Endothelial cell (in vitro differentiated cells): Measurements from ENCODE around the gene CLIP1. TPM values are rescaled to one million over a fixed set of nuclear protein-coding genes. Genes with fewer than 3 reads are reported as not detected.
"Not testable (repeated sequence)": the region's sequence is repeated elsewhere in the genome, so short reads cannot be mapped to it uniquely, and the experiment has no call there.

Experiments
- DNase-seq: peaks from one replicate; pipeline ENCODE4 v3.0.0; 2021; ENCODE audit warnings: low spot score
- H3K27ac Mint-ChIP-seq: one replicate; pipeline ENCODE4 v1.8.0; 2021; ENCODE audit warnings: mixed read lengths, inconsistent platforms; ENCODE audit not compliant: unreplicated experiment
- H3K27me3 Mint-ChIP-seq: one replicate; pipeline ENCODE4 v1.8.0; 2021; ENCODE audit warnings: mild to moderate bottlenecking, moderate library complexity, mixed read lengths, inconsistent platforms; ENCODE audit not compliant: unreplicated experiment
- H3K36me3 Mint-ChIP-seq: one replicate; pipeline ENCODE4 v1.8.0; 2021; ENCODE audit warnings: mild to moderate bottlenecking, low read depth, mixed read lengths, inconsistent platforms; ENCODE audit not compliant: unreplicated experiment
- H3K4me1 Mint-ChIP-seq: one replicate; pipeline ENCODE4 v1.8.0; 2021; ENCODE audit warnings: mild to moderate bottlenecking, mixed read lengths, inconsistent platforms; ENCODE audit not compliant: unreplicated experiment
- H3K4me3 Mint-ChIP-seq: one replicate; pipeline ENCODE4 v1.8.0; 2021; ENCODE audit warnings: mild to moderate bottlenecking, mixed read lengths, inconsistent platforms; ENCODE audit not compliant: unreplicated experiment
- H3K9me3 Mint-ChIP-seq: one replicate; pipeline ENCODE4 v1.8.0; 2021; ENCODE audit warnings: mixed read lengths, inconsistent platforms; ENCODE audit not compliant: unreplicated experiment
- total RNA-seq: library from RNA; stranded (reverse); fragmentation: NEBNext Ultra II Directional; extraction: Animal tissue kit (Norgen Biotek cat#: 25700); gene quantifications from one replicate; pipeline ENCODE4 v1.2.1, GENCODE V29; 2021; ENCODE audit not compliant: unreplicated experiment
- TF ChIP-seq, protein P1 (sequence below): fragments of 200-600 bp; sonication (generic); IDR thresholded peaks from one replicate; pipeline ENCODE4 v1.5.0; 2021; ENCODE audit warnings: antibody characterized with exemption; ENCODE audit not compliant: unreplicated experiment

Gene CLIP1
- total RNA-seq, 1 donor from 2014 or later, result 57.7 TPM

DNA sequence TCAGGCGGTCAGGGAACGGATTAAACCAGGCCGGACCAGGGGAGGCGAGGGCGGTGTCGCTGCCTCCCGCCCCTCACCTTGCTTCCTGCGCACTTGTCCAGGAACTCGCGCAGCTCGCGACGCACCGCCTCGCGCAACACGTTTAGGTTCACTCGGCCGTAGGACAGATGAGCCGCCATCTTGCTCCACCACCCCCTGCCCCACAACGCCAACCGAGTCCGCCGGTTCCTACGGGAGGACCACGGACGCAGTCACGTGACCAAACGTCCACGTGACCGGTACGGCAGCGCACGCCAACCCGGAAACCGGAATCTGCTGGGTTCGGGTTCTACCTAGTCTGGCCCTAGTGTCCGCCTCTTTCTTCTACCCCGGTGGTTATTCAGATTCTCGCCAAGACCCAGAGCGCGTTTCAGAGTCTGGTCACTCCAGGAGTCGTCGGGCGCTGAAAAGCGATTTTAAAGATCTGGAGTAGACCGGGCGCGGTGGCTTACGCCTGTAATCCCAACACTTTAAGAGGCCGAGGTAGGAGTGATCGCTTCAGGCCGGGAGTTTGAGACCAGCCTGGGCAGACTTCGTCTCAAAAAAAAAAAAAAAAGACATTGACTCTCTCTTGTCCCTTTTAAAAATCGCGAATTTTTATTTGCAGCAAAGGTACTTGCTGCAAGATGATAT, 156.1 kb downstream of the CLIP1 start, which contains the start of gene VPS33A:
Gene VPS33A, minus strand, starts transcription at position 265 of the 672 bp plus-strand sequence. Its CDS starts 86 bp downstream, at position 179.
- peak; percentile 97 for DNase-seq
- TF ChIP-seq, protein P1, sequence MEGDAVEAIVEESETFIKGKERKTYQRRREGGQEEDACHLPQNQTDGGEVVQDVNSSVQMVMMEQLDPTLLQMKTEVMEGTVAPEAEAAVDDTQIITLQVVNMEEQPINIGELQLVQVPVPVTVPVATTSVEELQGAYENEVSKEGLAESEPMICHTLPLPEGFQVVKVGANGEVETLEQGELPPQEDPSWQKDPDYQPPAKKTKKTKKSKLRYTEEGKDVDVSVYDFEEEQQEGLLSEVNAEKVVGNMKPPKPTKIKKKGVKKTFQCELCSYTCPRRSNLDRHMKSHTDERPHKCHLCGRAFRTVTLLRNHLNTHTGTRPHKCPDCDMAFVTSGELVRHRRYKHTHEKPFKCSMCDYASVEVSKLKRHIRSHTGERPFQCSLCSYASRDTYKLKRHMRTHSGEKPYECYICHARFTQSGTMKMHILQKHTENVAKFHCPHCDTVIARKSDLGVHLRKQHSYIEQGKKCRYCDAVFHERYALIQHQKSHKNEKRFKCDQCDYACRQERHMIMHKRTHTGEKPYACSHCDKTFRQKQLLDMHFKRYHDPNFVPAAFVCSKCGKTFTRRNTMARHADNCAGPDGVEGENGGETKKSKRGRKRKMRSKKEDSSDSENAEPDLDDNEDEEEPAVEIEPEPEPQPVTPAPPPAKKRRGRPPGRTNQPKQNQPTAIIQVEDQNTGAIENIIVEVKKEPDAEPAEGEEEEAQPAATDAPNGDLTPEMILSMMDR, result no peak
- peaks cover 14% of the 10 kb centered on the region for H3K36me3 Mint-ChIP-seq
- peaks cover 11% of the 10 kb centered on the region for H3K4me1 Mint-ChIP-seq
- peaks cover 5% of the 10 kb centered on the region for H3K9me3 Mint-ChIP-seq
- H3K4me3 Mint-ChIP-seq, result peak within 1 kb of the TSS; percentile 99
- H3K27ac Mint-ChIP-seq, result peak within 1 kb of the TSS; percentile 100
- peaks cover 16% of the 10 kb centered on the region for H3K27me3 Mint-ChIP-seq

DNA sequence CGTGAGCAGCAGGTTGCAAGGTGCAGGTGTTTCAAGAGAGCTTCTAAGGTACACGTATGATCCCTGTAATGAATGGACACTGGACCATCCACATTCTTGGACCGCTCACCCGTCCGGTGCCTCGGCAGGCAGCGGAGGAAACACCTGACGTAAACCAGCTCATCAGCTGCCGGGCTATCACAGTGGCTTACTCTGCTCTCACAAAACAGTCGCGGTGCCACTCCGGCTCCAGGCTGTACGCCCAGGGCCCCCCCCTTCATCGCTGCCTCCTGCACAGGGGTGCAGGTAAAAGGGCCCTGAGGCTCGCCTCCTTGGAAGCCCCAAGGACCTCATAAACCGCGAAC, 156.6 kb downstream of the CLIP1 start:
- Mint-ChIP-seq H3K27ac (peak overlapping the region; percentile 100), H3K4me3 (peak overlapping the region; percentile 99), H3K36me3 (peaks cover 16% of the 10 kb centered on the region), H3K4me1 (peaks cover 11% of the 10 kb centered on the region), H3K27me3 (peaks cover 16% of the 10 kb centered on the region), H3K9me3 (peaks cover 5% of the 10 kb centered on the region)
- TF ChIP-seq, protein P1, result no peak
- DNase-seq, result peak; percentile 25

- Mint-ChIP-seq H3K36me3 (peaks cover 18% of the 10 kb centered on the region), H3K27me3 (peaks cover 16% of the 10 kb centered on the region), H3K4me1 (peaks cover 11% of the 10 kb centered on the region), H3K9me3 (peaks cover 5% of the 10 kb centered on the region), H3K4me3 (peak overlapping the region; percentile 99), H3K27ac (peak overlapping the region; percentile 100)
- TF ChIP-seq, protein P1, result no peak
- DNase-seq, result no peak
These were observed 157.0 kb downstream of the CLIP1 start for GRCh38 chr12:122265476-122265875.

- H3K4me3 Mint-ChIP-seq, H3K27ac Mint-ChIP-seq, H3K27me3 Mint-ChIP-seq, H3K4me1 Mint-ChIP-seq, DNase-seq, H3K9me3 Mint-ChIP-seq: not testable (repeated sequence)
- peaks cover 23% of the 10 kb centered on the region for H3K36me3 Mint-ChIP-seq
These were observed 161.7 kb downstream of the CLIP1 start for GRCh38 chr12:122260735-122261134.

GRCh38 chr12:122258939-122259338, 163.5 kb downstream of the CLIP1 start:
- not testable (repeated sequence) for H3K4me1 Mint-ChIP-seq, H3K27me3 Mint-ChIP-seq, H3K9me3 Mint-ChIP-seq, H3K27ac Mint-ChIP-seq, DNase-seq, H3K4me3 Mint-ChIP-seq
- peaks cover 23% of the 10 kb centered on the region for H3K36me3 Mint-ChIP-seq

DNA sequence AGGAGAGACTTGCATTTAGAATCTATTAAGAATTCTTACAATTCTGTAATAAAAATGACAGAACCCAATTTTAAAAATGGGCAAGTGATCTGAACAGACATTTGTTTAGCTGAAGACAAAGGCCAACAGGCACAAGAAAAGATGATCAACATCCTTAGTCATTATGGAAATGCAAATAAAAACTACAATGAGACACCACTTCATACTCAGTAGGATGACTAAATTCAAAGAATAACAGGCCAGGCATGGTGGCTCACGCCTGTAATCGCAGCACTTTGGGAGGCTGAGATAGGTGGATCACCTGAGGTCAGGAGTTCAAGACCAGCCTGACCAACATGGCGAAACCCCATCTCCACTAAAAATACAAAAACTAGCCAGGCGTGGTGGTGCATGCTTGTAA, 164.0 kb downstream of the CLIP1 start:
- Mint-ChIP-seq H3K36me3 (peaks cover 21% of the 10 kb centered on the region), H3K4me3 (peak overlapping the region; percentile 0)
- not testable (repeated sequence) for H3K27me3 Mint-ChIP-seq, H3K4me1 Mint-ChIP-seq, H3K27ac Mint-ChIP-seq, H3K9me3 Mint-ChIP-seq, DNase-seq
